ENCODE results near the gene RNF130.

GRCh38 chr5:180003127-180003526 lies 68.4 kb downstream of the RNF130 start:
- TF ChIP-seq POLR2A (IDR thresholded peaks at IDR 0.05) (no peak), CTCF (IDR thresholded peaks at IDR 0.05 in 4 of 5, conservative IDR thresholded peaks at IDR 0.05 in 1 of 5) (no peak)

All from gastrocnemius medialis (tissue), 4 donors.